Measurements from ENCODE around the gene PDYN. TPM values are rescaled to one million over a fixed set of nuclear protein-coding genes. Genes with fewer than 3 reads are reported as not detected.

Gene PDYN
- total and polyA plus RNA-seq, 4 donors = not detected

- no peak overlapping the region for H3K27ac ChIP-seq (ENCODE audit: low read depth in 1 of 2, low read length in 1 of 2)
- H3K27me3 ChIP-seq (ENCODE audit: control insufficient read depth in 3 of 3, insufficient read depth in 3 of 3, low read length in 2 of 3) = peaks cover 0 to 50% (median 7%) of the 10 kb centered on the region in 3 donors
- H3K4me1 ChIP-seq (ENCODE audit: control insufficient read depth in 5 of 5, insufficient read depth in 5 of 5, low read length in 5 of 5) = peaks cover 0 to 4% (median 0%) of the 10 kb centered on the region in 5 donors
- H3K9ac ChIP-seq (ENCODE audit: insufficient read depth in 1 of 2, low read length in 2 of 2) = no peak overlapping the region
- TF ChIP-seq CTCF (IDR thresholded peaks at IDR 0.05; ENCODE audit: control extremely low read depth, extremely low read depth) = no peak
- DNase-seq (no peak), ATAC-seq (ENCODE audit: insufficient read depth, low FRiP score) (no peak)
- WGBS, 2 donors = 84 to 90% methylated on average over 5 of the region's 5 CpGs
- H3K4me3 ChIP-seq = no peak overlapping the region
- H3K36me3 ChIP-seq (ENCODE audit: control insufficient read depth in 4 of 4, insufficient read depth in 4 of 4, low read length in 4 of 4) = no peaks in the 10 kb centered on the region
- peaks cover 0 to 3% (median 0%) of the 10 kb centered on the region in 4 donors for H3K9me3 ChIP-seq (ENCODE audit: control insufficient read depth in 4 of 4, insufficient read depth in 3 of 4, low read length in 3 of 4)
Observed at GRCh38 chr20:1961374-1961773, 32.5 kb downstream of the PDYN start.

GRCh38 chr20:1959156-1959555, 34.7 kb downstream of the PDYN start:
- H3K4me1 ChIP-seq (ENCODE audit: control insufficient read depth in 5 of 5, insufficient read depth in 5 of 5, low read length in 5 of 5) = no peaks in the 10 kb centered on the region
- no peak overlapping the region for H3K4me3 ChIP-seq
- peaks cover 0 to 38% (median 3%) of the 10 kb centered on the region in 3 donors for H3K27me3 ChIP-seq (ENCODE audit: control insufficient read depth in 3 of 3, insufficient read depth in 3 of 3, low read length in 2 of 3)
- WGBS, 2 donors = 83 to 92% methylated on average over 2 of the region's 2 CpGs
- H3K36me3 ChIP-seq (ENCODE audit: control insufficient read depth in 4 of 4, insufficient read depth in 4 of 4, low read length in 4 of 4) = no peaks in the 10 kb centered on the region
- no peak overlapping the region for H3K9ac ChIP-seq (ENCODE audit: insufficient read depth in 1 of 2, low read length in 2 of 2)
- H3K27ac ChIP-seq (ENCODE audit: low read depth in 1 of 2, low read length in 1 of 2) = no peak overlapping the region
- TF ChIP-seq CTCF (IDR thresholded peaks at IDR 0.05; ENCODE audit: control extremely low read depth, extremely low read depth) = no peak
- DNase-seq (no peak), ATAC-seq (ENCODE audit: insufficient read depth, low FRiP score) (no peak)
- peaks cover 0 to 3% (median 0%) of the 10 kb centered on the region in 4 donors for H3K9me3 ChIP-seq (ENCODE audit: control insufficient read depth in 4 of 4, insufficient read depth in 3 of 4, low read length in 3 of 4)

GRCh38 chr20:1958426-1958825, 35.4 kb downstream of the PDYN start:
- 84 to 97% methylated on average over 2 of the region's 2 CpGs for WGBS, 2 donors
- Histone ChIP-seq H3K27ac (ENCODE audit: low read depth in 1 of 2, low read length in 1 of 2) (no peak overlapping the region), H3K4me3 (no peak overlapping the region), H3K4me1 (ENCODE audit: control insufficient read depth in 5 of 5, insufficient read depth in 5 of 5, low read length in 5 of 5) (no peaks in the 10 kb centered on the region), H3K36me3 (ENCODE audit: control insufficient read depth in 4 of 4, insufficient read depth in 4 of 4, low read length in 4 of 4) (no peaks in the 10 kb centered on the region), H3K9ac (ENCODE audit: insufficient read depth in 1 of 2, low read length in 2 of 2) (no peak overlapping the region), H3K9me3 (ENCODE audit: control insufficient read depth in 4 of 4, insufficient read depth in 3 of 4, low read length in 3 of 4) (peaks cover 0 to 3% (median 0%) of the 10 kb centered on the region in 4 donors), H3K27me3 (ENCODE audit: control insufficient read depth in 3 of 3, insufficient read depth in 3 of 3, low read length in 2 of 3) (peaks cover 0 to 38% (median under 1%) of the 10 kb centered on the region in 3 donors)
- no peak for TF ChIP-seq CTCF (IDR thresholded peaks at IDR 0.05; ENCODE audit: control extremely low read depth, extremely low read depth)
- no peak for DNase-seq
- ATAC-seq (ENCODE audit: insufficient read depth, low FRiP score) = no peak

DNA sequence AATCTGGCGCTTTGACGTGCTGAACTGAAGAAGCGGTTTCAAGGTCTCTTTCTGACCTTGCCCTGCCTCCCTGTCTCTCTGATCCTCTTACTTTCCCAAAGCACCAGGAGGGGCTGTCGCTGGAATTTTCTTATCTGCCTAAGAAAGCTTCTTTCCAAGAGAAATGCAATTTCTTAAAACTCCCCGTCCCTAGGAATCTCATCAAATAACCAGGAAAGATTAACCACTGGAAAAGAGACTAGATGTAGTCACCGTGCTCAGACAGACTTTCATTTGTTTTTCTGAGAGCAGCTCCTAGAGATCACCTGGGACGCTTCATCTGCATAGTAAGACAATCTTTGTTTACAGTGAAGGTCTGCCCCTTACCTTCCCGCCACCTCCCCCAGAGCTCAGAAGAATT, 38.6 kb downstream of the PDYN start:
- WGBS, 2 donors = 60 to 82% methylated on average over 8 of the region's 8 CpGs

More for the DNA sequence above, 38.6 kb downstream of the PDYN start:
- no peaks in the 10 kb centered on the region for H3K9me3 ChIP-seq (ENCODE audit: control insufficient read depth in 4 of 4, insufficient read depth in 3 of 4, low read length in 3 of 4)
- ATAC-seq (ENCODE audit: insufficient read depth, low FRiP score) (no peak), DNase-seq (no peak)
- no peak for TF ChIP-seq CTCF (IDR thresholded peaks at IDR 0.05; ENCODE audit: control extremely low read depth, extremely low read depth)
- H3K36me3 ChIP-seq (ENCODE audit: control insufficient read depth in 4 of 4, insufficient read depth in 4 of 4, low read length in 4 of 4) = no peaks in the 10 kb centered on the region
- H3K27me3 ChIP-seq (ENCODE audit: control insufficient read depth in 3 of 3, insufficient read depth in 3 of 3, low read length in 2 of 3) = peaks cover 0 to 32% (median 7%) of the 10 kb centered on the region in 3 donors
- H3K4me1 ChIP-seq (ENCODE audit: control insufficient read depth in 5 of 5, insufficient read depth in 5 of 5, low read length in 5 of 5) = peaks cover 0 to 1% (median 0%) of the 10 kb centered on the region in 5 donors
- H3K9ac ChIP-seq (ENCODE audit: insufficient read depth in 1 of 2, low read length in 2 of 2) = no peak overlapping the region
- no peak overlapping the region for H3K4me3 ChIP-seq
- H3K27ac ChIP-seq (ENCODE audit: low read depth in 1 of 2, low read length in 1 of 2) = no peak overlapping the region
